ENCODE results near the gene SNX17.
"Not testable (repeated sequence)": the region's sequence is repeated elsewhere in the genome, so short reads cannot be mapped to it uniquely, and the experiment has no call there.

SNX17 gene

GRCh38 chr2:27400348-27401135 lies 30.1 kb downstream of the SNX17 start:
- DNase-seq, result no peak

GRCh38 chr2:27407798-27408491 lies 37.5 kb downstream of the SNX17 start:
- DNase-seq, result peak; percentile 24 to 38 (median 29)

GRCh38 chr2:27408601-27409320 lies 38.3 kb downstream of the SNX17 start:
- DNase-seq, result peak; percentile 18 to 52 (median 36)

- peak; percentile 96 to 99 (median 98) for DNase-seq
Observed at GRCh38 chr2:27409321-27410073, 39.1 kb downstream of the SNX17 start, which contains the start of gene PPM1G. TSS of gene PPM1G (minus strand) at chr2:27409591. CDS start at chr2:27409422, 169 bp downstream.

GRCh38 chr2:27412419-27413152 lies 42.2 kb downstream of the SNX17 start:
- no peak for DNase-seq

- no peak for DNase-seq
Observed at GRCh38 chr2:27416151-27416550, 45.7 kb downstream of the SNX17 start.

- no peak for DNase-seq
Observed at GRCh38 chr2:27420996-27421395, 50.6 kb downstream of the SNX17 start.

- DNase-seq, result no peak
Observed at GRCh38 chr2:27421660-27422250, 51.3 kb downstream of the SNX17 start.

GRCh38 chr2:27422958-27423357 lies 52.5 kb downstream of the SNX17 start:
- DNase-seq, result no peak

- DNase-seq, result not testable (repeated sequence)
Observed at GRCh38 chr2:27425039-27425438, 54.6 kb downstream of the SNX17 start.
